ENCODE data around the gene SAPCD2.

DNA sequence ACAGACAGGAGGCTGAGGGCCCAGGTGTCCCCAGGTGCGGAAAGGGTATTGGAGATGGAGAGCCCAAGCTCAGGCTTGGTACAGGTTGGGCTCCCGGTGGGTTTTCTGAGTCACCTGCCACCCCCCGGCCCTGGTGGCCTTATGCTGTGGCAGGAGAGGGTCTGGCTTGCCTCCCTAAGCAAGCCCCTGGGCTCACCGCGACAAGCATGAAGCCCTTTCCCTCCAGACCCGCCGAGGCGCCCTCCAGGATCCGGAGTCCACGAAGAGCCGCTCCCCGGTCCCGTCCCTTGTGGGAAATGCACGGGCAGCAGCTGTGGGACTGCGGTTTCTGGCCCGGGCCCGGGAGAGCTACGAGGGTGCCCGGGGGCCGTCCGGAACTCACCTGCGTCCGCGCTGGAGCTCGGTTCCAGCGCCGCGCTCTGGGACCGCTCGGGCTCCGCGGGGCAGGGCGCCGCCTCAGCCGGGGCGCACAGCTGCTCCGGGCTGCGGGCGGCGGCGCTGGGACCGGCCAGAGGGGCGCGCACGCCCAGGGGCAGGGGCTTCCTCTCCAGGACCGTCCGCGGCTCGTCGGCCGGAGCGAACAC is 757 bp downstream of the SAPCD2 start:
- TF ChIP-seq CTCF (conservative IDR thresholded peaks at IDR 0.05) (no peak), ZFX (IDR thresholded peaks at IDR 0.05) (no peak)
